GM23338 (cell line): ENCODE data around the gene IGFL4. TPM values are rescaled to one million over a fixed set of nuclear protein-coding genes. Genes with fewer than 3 reads are reported as not detected.

Experiments used
- ATAC-seq: fragments of 200-7000 bp; cut with Tn5 transposase; 3 replicates; pipeline ENCODE4 v1.9.1; 2020
- DNase-seq: peaks from one replicate; pipeline ENCODE4 v3.0.0-alpha.2; 2015; ENCODE audit warnings: low spot score
- H2AFZ ChIP-seq: fragments of 200-600 bp; sonication (generic); 2 replicates; pipeline ENCODE4 v1.8.0; 2016; ENCODE audit warnings: antibody characterized with exemption, mild to moderate bottlenecking, moderate library complexity
- H3F3A ChIP-seq: fragments of 200-600 bp; sonication (generic); replicated peaks from 2 replicates; pipeline ENCODE4 v1.8.0; 2017; ENCODE audit warnings: antibody characterized with exemption, mixed run types, low read depth
- H3K27ac ChIP-seq: fragments of 200-600 bp; sonication (generic); 2 replicates; pipeline ENCODE4 v1.6.1; 2016; ENCODE audit warnings: low read depth
- H3K27me3 ChIP-seq: fragments of 200-600 bp; sonication (generic); 2 replicates; pipeline ENCODE4 v1.8.0; 2016; ENCODE audit warnings: mild to moderate bottlenecking, mixed run types, moderate library complexity; ENCODE audit not compliant: insufficient read depth
- H3K36me3 ChIP-seq: fragments of 200-600 bp; sonication (generic); 2 replicates; pipeline ENCODE4 v1.8.0; 2016; ENCODE audit warnings: mild to moderate bottlenecking; ENCODE audit not compliant: insufficient read depth
- H3K4me1 ChIP-seq: fragments of 200-600 bp; sonication (generic); 2 replicates; pipeline ENCODE4 v1.8.0; 2016; ENCODE audit warnings: mild to moderate bottlenecking, moderate library complexity; ENCODE audit not compliant: insufficient read depth
- H3K4me2 ChIP-seq: fragments of 200-600 bp; sonication (generic); 2 replicates; pipeline ENCODE4 v1.7.1; 2017; ENCODE audit warnings: mixed run types
- H3K4me3 ChIP-seq: fragments of 200-600 bp; sonication (generic); 2 replicates; pipeline ENCODE4 v1.6.1; 2016; ENCODE audit warnings: mixed run types
- H3K79me2 ChIP-seq: fragments of 200-600 bp; sonication (generic); replicated peaks from 2 replicates; pipeline ENCODE4 v1.8.0; 2017; ENCODE audit warnings: mild to moderate bottlenecking; ENCODE audit not compliant: insufficient read depth
- H3K9me2 ChIP-seq: fragments of 200-600 bp; sonication (generic); 2 replicates; pipeline ENCODE4 v1.8.0; 2017; ENCODE audit not compliant: insufficient read depth
- H4K20me1 ChIP-seq: fragments of 200-600 bp; sonication (generic); replicated peaks from 2 replicates; pipeline ENCODE4 v1.8.0; 2017; ENCODE audit warnings: mild to moderate bottlenecking; ENCODE audit not compliant: insufficient read depth
- H3K27ac Mint-ChIP-seq: 2 replicates; pipeline ENCODE4 v1.8.0; 2020; ENCODE audit warnings: inconsistent platforms, mild to moderate bottlenecking, moderate library complexity, mixed read lengths
- H3K27me3 Mint-ChIP-seq: 3 replicates; pipeline ENCODE4 v1.8.0; 2022; ENCODE audit warnings: low read depth, mild to moderate bottlenecking, moderate library complexity, mixed read lengths, inconsistent platforms; ENCODE audit not compliant: insufficient read depth, poor library complexity
- H3K36me3 Mint-ChIP-seq: 3 replicates; pipeline ENCODE4 v1.8.0; 2021; ENCODE audit warnings: low read depth, mild to moderate bottlenecking, inconsistent platforms, moderate library complexity, mixed read lengths
- H3K4me1 Mint-ChIP-seq: 3 replicates; pipeline ENCODE4 v1.8.0; 2020; ENCODE audit warnings: mild to moderate bottlenecking, inconsistent platforms, mixed read lengths
- H3K4me3 Mint-ChIP-seq: 3 replicates; pipeline ENCODE4 v1.8.0; 2021; ENCODE audit warnings: moderate library complexity, mild to moderate bottlenecking, inconsistent platforms, mixed read lengths
- H3K9me3 Mint-ChIP-seq: 3 replicates; pipeline ENCODE4 v1.8.0; 2020; ENCODE audit warnings: moderate library complexity, mild to moderate bottlenecking, inconsistent platforms, mixed read lengths
- CREB1 ChIP-seq: fragments of 250-450 bp; sonication (Bioruptor Pico); IDR thresholded peaks from 2 replicates; pipeline ENCODE4 v1.5.0; 2020; ENCODE audit warnings: low read depth, mild to moderate bottlenecking, moderate library complexity
- EZH2 ChIP-seq: fragments of 200-600 bp; sonication (generic); IDR thresholded peaks from one replicate; pipeline ENCODE4 v1.8.0; 2017; ENCODE audit warnings: antibody characterized with exemption, mild to moderate bottlenecking, low read depth; ENCODE audit not compliant: unreplicated experiment
- EZH2phosphoT487 ChIP-seq: fragments of 200-600 bp; sonication (generic); IDR thresholded peaks from one replicate; pipeline ENCODE4 v1.8.1; 2018; ENCODE audit warnings: antibody characterized with exemption; ENCODE audit not compliant: unreplicated experiment
- JUNB ChIP-seq: IDR thresholded peaks from one replicate; pipeline ENCODE4 v1.6.1; 2016; ENCODE audit warnings: antibody characterized with exemption; ENCODE audit not compliant: unreplicated experiment
- NANOG ChIP-seq: IDR thresholded peaks from 2 replicates; pipeline ENCODE4 v1.6.1; 2016; ENCODE audit warnings: antibody characterized with exemption, borderline replicate concordance
- POLR2AphosphoS5 ChIP-seq: IDR thresholded peaks from 2 replicates; pipeline ENCODE4 v1.6.1; 2016; ENCODE audit warnings: antibody characterized with exemption, low read depth
- REST ChIP-seq: IDR thresholded peaks from one replicate; pipeline ENCODE4 v1.6.1; 2018; ENCODE audit warnings: antibody characterized with exemption; ENCODE audit not compliant: unreplicated experiment
- STAT1 ChIP-seq: IDR thresholded peaks from one replicate; pipeline ENCODE4 v1.6.1; 2016; ENCODE audit warnings: antibody characterized with exemption; ENCODE audit not compliant: unreplicated experiment
- ZNF114 ChIP-seq: fragments of 250-450 bp; sonication (Bioruptor Pico); IDR thresholded peaks from 2 replicates; pipeline ENCODE4 v1.5.0; 2020; ENCODE audit warnings: mild to moderate bottlenecking, moderate library complexity
- ZNF462 ChIP-seq: fragments of 250-450 bp; sonication (Bioruptor Pico); IDR thresholded peaks from 2 replicates; pipeline ENCODE4 v1.5.0; 2020; ENCODE audit warnings: mild to moderate bottlenecking, moderate library complexity
- polyA plus RNA-seq: library from polyadenylated mRNA; unstranded; fragments of >200 nt; fragmentation: Nextera tagmentation; extraction: Ambion mirVana; gene quantifications from 2 replicates; pipeline ENCODE4 v1.2.1, GENCODE V29; 2016
- total RNA-seq: library from RNA; depleted of rRNA; stranded (reverse); fragments of >200 nt; shearing (Covaris generic); gene quantifications from 2 replicates; pipeline ENCODE4 v1.2.3, GENCODE V29; 2014
- TF ChIP-seq, protein P1 (sequence below), 2 experiments: fragments of 200-600 bp in 1 of 2; sonication (generic) in 1 of 2; conservative IDR thresholded peaks; 2 replicates each; pipeline versions ENCODE4 v1.5.1 to v1.6.1; 2016 to 2017; ENCODE audit warnings: antibody characterized with exemption in 2 of 2, low read depth in 2 of 2, mild to moderate bottlenecking in 2 of 2, moderate library complexity in 1 of 2
- TF ChIP-seq, protein P2 (sequence below): IDR thresholded peaks from 2 replicates; pipeline ENCODE4 v1.6.1; 2016; ENCODE audit warnings: antibody characterized with exemption

IGFL4 gene
- total and polyA plus RNA-seq, 2 experiments from 2014 or later: 0.06 to 0.87 TPM

GRCh38 chr19:46031781-46032596 lies 8.8 kb downstream of the IGFL4 start:
- Mint-ChIP-seq H3K36me3 (peaks cover 5% of the 10 kb centered on the region; the same call in 1 of the 3 replicates), H3K27me3 (peaks cover 9% of the 10 kb centered on the region)

More at GRCh38 chr19:46031781-46032596, 8.8 kb downstream of the IGFL4 start:
- no peak overlapping the region for H2AFZ ChIP-seq
- no peaks in the 10 kb centered on the region for H3K36me3 ChIP-seq
- no peak overlapping the region for H3K27ac ChIP-seq
- H3K4me3 ChIP-seq: no peak overlapping the region
- H3K9me3 Mint-ChIP-seq: peaks cover 8% of the 10 kb centered on the region
- H4K20me1 ChIP-seq: no peaks in the 10 kb centered on the region; the same call in 1 of the 2 replicates
- TF ChIP-seq, protein P1, sequence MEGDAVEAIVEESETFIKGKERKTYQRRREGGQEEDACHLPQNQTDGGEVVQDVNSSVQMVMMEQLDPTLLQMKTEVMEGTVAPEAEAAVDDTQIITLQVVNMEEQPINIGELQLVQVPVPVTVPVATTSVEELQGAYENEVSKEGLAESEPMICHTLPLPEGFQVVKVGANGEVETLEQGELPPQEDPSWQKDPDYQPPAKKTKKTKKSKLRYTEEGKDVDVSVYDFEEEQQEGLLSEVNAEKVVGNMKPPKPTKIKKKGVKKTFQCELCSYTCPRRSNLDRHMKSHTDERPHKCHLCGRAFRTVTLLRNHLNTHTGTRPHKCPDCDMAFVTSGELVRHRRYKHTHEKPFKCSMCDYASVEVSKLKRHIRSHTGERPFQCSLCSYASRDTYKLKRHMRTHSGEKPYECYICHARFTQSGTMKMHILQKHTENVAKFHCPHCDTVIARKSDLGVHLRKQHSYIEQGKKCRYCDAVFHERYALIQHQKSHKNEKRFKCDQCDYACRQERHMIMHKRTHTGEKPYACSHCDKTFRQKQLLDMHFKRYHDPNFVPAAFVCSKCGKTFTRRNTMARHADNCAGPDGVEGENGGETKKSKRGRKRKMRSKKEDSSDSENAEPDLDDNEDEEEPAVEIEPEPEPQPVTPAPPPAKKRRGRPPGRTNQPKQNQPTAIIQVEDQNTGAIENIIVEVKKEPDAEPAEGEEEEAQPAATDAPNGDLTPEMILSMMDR (conservative IDR thresholded peaks at IDR 0.05; ENCODE audit: low read depth in 2 of 2): no peak
- TF ChIP-seq REST: no peak
- TF ChIP-seq EZH2: no peak
- TF ChIP-seq JUNB: no peak
- TF ChIP-seq NANOG: no peak
- no peak for TF ChIP-seq ZNF462 (CRISPR knock-in tag)
- no peak for TF ChIP-seq CREB1 (CRISPR knock-in tag)
- no peak for TF ChIP-seq EZH2phosphoT487
- TF ChIP-seq, protein P2, sequence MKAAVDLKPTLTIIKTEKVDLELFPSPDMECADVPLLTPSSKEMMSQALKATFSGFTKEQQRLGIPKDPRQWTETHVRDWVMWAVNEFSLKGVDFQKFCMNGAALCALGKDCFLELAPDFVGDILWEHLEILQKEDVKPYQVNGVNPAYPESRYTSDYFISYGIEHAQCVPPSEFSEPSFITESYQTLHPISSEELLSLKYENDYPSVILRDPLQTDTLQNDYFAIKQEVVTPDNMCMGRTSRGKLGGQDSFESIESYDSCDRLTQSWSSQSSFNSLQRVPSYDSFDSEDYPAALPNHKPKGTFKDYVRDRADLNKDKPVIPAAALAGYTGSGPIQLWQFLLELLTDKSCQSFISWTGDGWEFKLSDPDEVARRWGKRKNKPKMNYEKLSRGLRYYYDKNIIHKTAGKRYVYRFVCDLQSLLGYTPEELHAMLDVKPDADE: no peak
- TF ChIP-seq POLR2AphosphoS5: no peak
- no peak for TF ChIP-seq ZNF114
- no peak for TF ChIP-seq STAT1
- H3K4me1 Mint-ChIP-seq: no peaks in the 10 kb centered on the region
- H3K4me3 Mint-ChIP-seq: no peak overlapping the region
- H3K4me2 ChIP-seq: no peak overlapping the region
- H3K9me2 ChIP-seq: no peaks in the 10 kb centered on the region
- H3K4me1 ChIP-seq: no peaks in the 10 kb centered on the region
- H3F3A ChIP-seq: no peaks in the 10 kb centered on the region
- no peak overlapping the region for H3K27ac Mint-ChIP-seq
- no peak for DNase-seq
- H3K27me3 ChIP-seq: no peaks in the 10 kb centered on the region
- H3K79me2 ChIP-seq: no peaks in the 10 kb centered on the region
- ATAC-seq: no peak
